ENCODE measurements around the gene MAP3K13. TPM values are rescaled to one million over a fixed set of nuclear protein-coding genes. Genes with fewer than 3 reads are reported as not detected.

MAP3K13 gene
- total RNA-seq, 1 donor from 2014 or later = 26.9 TPM

DNA sequence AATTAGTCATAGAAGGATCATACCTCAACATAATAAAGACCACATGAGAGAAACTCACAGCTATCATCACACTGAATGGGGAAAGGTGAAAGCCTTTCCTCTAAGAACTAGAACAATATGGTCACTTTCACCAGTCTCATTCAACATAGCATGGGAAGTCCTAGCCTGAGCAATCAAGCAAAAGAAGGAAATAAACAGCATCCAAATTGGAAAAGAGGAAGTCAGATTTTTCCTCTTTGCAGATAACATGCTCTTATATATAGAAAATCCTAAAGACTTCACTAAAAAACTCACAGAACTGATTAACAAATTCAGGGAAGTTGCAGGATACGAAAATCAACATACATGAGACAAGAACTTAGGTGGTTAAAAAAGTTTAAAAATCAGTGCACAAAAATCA, 24.7 kb downstream of the MAP3K13 start:
- Mint-ChIP-seq H3K4me1 (ENCODE audit: unreplicated experiment) (no peaks in the 10 kb centered on the region), H3K27me3 (ENCODE audit: unreplicated experiment) (no peaks in the 10 kb centered on the region), H3K27ac (ENCODE audit: unreplicated experiment) (no peak overlapping the region)

DNA sequence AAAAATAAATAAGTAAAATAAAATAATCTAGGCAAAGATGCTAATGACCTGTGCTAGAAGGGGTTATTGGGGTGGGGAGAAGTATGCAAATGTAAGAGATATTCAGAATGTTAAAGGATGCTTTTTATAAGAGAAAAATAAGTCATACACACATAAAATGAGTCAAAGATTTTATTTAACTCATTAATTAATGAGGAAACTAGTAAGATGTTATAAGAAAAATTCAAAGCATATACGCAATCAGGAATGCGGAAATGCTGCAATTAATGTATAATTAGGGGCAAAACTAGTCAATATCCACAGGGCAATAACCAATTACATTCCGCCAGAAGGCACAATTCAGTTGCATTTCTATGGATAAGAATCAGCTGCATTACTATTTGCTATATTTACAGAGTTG, 30.1 kb downstream of the MAP3K13 start:
- Mint-ChIP-seq H3K27me3 (ENCODE audit: unreplicated experiment) (no peaks in the 10 kb centered on the region), H3K27ac (ENCODE audit: unreplicated experiment) (no peak overlapping the region), H3K4me1 (ENCODE audit: unreplicated experiment) (no peaks in the 10 kb centered on the region), H3K9me3 (ENCODE audit: unreplicated experiment) (no peaks in the 10 kb centered on the region), H3K4me3 (ENCODE audit: unreplicated experiment) (no peak overlapping the region), H3K36me3 (ENCODE audit: unreplicated experiment) (no peaks in the 10 kb centered on the region)
- DNase-seq (ENCODE audit: extremely low spot score, unreplicated experiment) = no peak
- TF ChIP-seq CTCF (IDR thresholded peaks at IDR 0.05) = no peak

More for the DNA sequence above, 24.7 kb downstream of the MAP3K13 start:
- TF ChIP-seq CTCF (IDR thresholded peaks at IDR 0.05) = no peak
- Mint-ChIP-seq H3K36me3 (ENCODE audit: unreplicated experiment) (no peaks in the 10 kb centered on the region), H3K4me3 (ENCODE audit: unreplicated experiment) (no peak overlapping the region), H3K9me3 (ENCODE audit: unreplicated experiment) (no peaks in the 10 kb centered on the region)
- no peak for DNase-seq (ENCODE audit: extremely low spot score, unreplicated experiment)

- DNase-seq (ENCODE audit: extremely low spot score, unreplicated experiment) = no peak
- H3K4me1 Mint-ChIP-seq (ENCODE audit: unreplicated experiment) = no peaks in the 10 kb centered on the region
- no peak overlapping the region for H3K4me3 Mint-ChIP-seq (ENCODE audit: unreplicated experiment)
- no peaks in the 10 kb centered on the region for H3K27me3 Mint-ChIP-seq (ENCODE audit: unreplicated experiment)
- H3K27ac Mint-ChIP-seq (ENCODE audit: unreplicated experiment) = no peak overlapping the region
- no peaks in the 10 kb centered on the region for H3K9me3 Mint-ChIP-seq (ENCODE audit: unreplicated experiment)
- TF ChIP-seq CTCF (IDR thresholded peaks at IDR 0.05) = no peak
- H3K36me3 Mint-ChIP-seq (ENCODE audit: unreplicated experiment) = no peaks in the 10 kb centered on the region
Observed at GRCh38 chr3:185397676-185398075, 34.7 kb downstream of the MAP3K13 start.

- no peak overlapping the region for H3K4me3 Mint-ChIP-seq (ENCODE audit: unreplicated experiment)
- no peak overlapping the region for H3K27ac Mint-ChIP-seq (ENCODE audit: unreplicated experiment)
- H3K4me1 Mint-ChIP-seq (ENCODE audit: unreplicated experiment) = no peaks in the 10 kb centered on the region
- H3K27me3 Mint-ChIP-seq (ENCODE audit: unreplicated experiment) = no peaks in the 10 kb centered on the region
- no peaks in the 10 kb centered on the region for H3K36me3 Mint-ChIP-seq (ENCODE audit: unreplicated experiment)
- H3K9me3 Mint-ChIP-seq (ENCODE audit: unreplicated experiment) = no peaks in the 10 kb centered on the region
- no peak for DNase-seq (ENCODE audit: extremely low spot score, unreplicated experiment)
- TF ChIP-seq CTCF (IDR thresholded peaks at IDR 0.05) = no peak
Observed at GRCh38 chr3:185399737-185400667, 37.1 kb downstream of the MAP3K13 start.

DNA sequence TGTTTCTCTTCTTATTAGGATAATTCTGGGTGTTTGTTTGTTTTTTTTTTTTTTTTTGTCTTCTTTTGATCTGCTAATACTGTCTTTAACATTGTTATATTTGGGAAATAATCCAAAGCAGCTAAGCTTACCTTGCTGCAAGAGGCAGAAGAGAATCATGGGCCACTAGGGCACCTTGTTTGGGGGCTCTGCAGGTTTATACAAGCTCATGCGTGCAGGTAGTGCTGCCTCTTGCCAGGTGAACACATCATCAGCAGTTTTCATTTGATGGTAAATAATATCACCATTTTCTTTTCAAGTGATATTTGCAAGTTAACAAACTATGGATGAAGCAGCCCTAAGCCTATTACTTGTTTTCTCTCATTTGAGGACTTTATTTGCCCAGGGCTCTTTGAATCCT, 37.9 kb downstream of the MAP3K13 start:
- TF ChIP-seq CTCF (IDR thresholded peaks at IDR 0.05) = no peak
- no peak overlapping the region for H3K27ac Mint-ChIP-seq (ENCODE audit: unreplicated experiment)
- H3K27me3 Mint-ChIP-seq (ENCODE audit: unreplicated experiment) = no peaks in the 10 kb centered on the region
- H3K4me3 Mint-ChIP-seq (ENCODE audit: unreplicated experiment) = no peak overlapping the region
- no peaks in the 10 kb centered on the region for H3K9me3 Mint-ChIP-seq (ENCODE audit: unreplicated experiment)
- no peaks in the 10 kb centered on the region for H3K4me1 Mint-ChIP-seq (ENCODE audit: unreplicated experiment)
- H3K36me3 Mint-ChIP-seq (ENCODE audit: unreplicated experiment) = no peaks in the 10 kb centered on the region
- no peak for DNase-seq (ENCODE audit: extremely low spot score, unreplicated experiment)
